HT-29 (cell line): ENCODE measurements around the gene PAX9. TPM values are rescaled to one million over a fixed set of nuclear protein-coding genes. Genes with fewer than 3 reads are reported as not detected.

Experiments
- DNase-seq: peaks from one replicate; pipeline ENCODE4 v3.0.0-alpha.2; 2015; ENCODE audit warnings: low spot score
- total RNA-seq: library from RNA; depleted of rRNA; stranded (reverse); fragments of >200 nt; shearing (Covaris generic); gene quantifications from 2 replicates; pipeline ENCODE4 v1.2.3, GENCODE V29; 2014

Gene PAX9
- total RNA-seq, 1 experiment from 2014 or later: 2.7 TPM

DNA sequence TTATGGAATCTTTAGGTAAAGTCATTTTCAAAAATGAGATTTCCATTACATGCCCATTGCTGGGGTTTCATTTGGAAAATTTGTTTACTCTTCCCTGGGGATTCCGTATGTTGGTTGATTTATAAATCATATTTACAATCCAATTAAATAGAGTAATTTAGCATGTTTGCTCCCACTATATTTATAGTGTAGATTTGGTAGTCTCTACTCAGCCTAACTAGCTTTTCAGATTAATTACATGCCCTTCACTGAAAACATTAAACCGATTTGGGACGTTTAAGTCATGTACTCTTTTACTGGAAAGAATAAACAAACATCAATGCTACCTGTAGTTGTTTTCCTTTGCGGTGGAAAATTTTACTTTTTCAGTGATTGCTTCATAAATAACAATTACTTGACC is 10.4 kb downstream of the PAX9 start:
- no peak for DNase-seq

DNA sequence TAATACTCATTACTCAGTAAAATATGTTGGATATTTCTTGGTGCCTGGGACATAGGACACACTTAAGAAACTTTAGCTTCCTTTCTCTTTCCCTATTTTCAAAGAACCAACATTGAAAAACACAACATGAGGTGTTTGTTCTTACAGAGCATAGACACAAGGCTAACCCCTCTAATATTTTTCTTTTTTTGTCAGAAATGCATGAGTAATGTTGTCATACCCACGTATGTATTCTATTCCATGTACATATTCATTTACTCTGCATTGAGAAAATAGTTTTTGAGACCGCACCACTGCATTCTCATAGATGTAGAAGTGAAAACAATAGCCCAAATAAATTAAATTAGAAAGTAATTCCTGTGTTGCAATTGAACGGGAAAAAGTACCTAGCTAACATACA is 13.0 kb downstream of the PAX9 start:
- DNase-seq: no peak

DNA sequence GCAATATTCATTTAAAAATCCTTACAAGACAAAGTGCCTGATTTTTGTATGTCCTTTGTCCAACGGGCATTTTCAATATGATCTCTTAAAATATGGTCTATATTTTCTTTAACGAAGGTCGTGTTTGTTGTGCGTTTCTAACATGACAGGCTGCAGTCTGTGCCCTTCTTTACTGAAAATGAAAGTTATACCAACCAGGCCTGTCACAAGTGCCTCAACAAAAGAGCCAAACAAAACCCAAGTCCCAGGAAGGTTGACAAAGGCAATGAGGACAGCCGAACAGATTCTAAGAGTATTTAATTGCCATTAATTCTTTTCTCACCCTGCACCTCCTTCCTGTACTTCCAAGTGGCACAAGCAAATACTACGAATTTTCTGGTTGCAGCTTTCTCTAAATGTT is 13.9 kb downstream of the PAX9 start:
- no peak for DNase-seq

DNA sequence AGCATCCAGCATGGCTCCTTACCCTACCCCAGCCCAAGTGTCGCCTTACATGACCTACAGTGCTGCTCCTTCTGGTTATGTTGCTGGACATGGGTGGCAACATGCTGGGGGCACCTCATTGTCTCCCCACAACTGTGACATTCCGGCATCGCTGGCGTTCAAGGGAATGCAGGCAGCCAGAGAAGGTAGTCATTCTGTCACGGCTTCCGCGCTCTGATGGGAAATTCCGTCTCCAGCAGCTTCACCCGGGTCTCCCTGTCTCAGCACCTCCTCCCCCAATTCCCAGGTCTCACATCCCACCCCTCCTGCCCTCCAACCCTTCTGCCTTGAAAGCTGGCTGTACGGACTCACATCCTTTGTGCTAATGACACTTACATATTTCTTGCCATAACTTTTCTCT is 14.6 kb downstream of the PAX9 start:
- DNase-seq: no peak

DNA sequence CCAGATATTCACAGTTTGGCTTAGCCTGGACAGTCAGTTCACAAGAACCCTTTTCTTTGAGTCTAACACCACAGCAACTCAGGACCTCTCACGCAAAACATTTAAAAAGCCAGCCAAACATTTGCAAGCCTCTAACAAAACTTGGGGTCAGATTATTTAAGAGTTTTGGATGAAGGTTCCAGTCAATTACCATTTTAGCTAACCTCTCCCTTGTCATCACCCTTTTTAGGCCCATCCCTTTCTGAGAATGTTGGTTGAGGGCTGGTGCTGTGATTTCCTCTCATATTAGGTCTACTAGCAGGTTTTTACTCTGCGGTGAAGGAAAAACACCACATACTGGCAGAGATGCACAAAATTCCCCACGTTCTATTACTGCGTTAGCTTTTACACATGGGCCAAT is 20.7 kb downstream of the PAX9 start:
- no peak for DNase-seq

DNA sequence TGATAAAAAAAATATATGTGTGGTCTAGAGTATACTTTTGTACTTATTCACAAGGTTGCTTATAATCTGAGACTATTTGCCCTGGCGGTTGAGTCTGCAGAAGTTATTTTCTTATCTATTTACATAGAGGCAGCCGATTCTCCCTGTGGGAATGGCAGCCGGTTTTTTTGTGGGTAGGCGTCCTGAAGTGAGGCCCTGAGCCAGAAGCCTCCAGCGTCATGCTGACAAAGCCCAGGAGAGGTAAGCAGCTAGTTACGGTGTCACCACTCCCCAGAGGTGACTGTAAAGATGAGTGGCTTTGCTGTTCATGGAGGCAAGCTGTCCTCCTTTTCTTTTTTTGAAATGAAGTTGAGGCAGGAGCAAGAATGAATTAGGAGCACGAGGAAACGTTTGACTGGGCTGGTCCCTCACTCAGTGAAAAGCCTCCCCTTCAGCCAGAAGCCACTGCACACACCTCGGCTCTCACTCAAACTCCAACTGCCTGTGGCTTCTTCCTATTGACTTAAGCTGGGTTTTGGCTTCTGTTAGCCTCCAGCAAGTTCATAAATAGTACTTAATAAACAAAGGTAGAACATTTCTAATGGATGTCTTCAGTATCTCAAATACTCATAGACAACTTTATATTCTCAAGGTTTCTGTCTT is 21.5 kb downstream of the PAX9 start:
- DNase-seq: no peak

DNA sequence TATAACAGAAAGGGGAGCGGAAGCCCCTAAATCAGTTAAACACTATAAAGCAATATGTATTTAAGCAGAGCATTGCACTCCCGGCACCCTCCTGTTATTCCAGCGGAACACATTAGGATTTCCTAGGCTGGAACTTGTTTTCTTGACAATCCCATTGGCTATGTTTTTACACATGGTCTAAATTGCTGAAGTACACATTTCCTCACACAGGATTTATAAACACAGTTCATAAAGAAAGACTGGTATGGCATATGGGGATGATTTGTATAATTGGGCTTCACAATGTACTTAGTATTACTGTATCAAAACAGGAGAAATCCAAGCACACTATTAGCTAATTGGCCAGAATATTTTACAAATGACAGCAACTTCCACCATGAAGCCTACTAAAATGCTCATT is 23.3 kb downstream of the PAX9 start:
- no peak for DNase-seq

GRCh38 chr14:36690311-36691040 is 28.8 kb downstream of the PAX9 start:
- DNase-seq: peak; percentile 14

DNA sequence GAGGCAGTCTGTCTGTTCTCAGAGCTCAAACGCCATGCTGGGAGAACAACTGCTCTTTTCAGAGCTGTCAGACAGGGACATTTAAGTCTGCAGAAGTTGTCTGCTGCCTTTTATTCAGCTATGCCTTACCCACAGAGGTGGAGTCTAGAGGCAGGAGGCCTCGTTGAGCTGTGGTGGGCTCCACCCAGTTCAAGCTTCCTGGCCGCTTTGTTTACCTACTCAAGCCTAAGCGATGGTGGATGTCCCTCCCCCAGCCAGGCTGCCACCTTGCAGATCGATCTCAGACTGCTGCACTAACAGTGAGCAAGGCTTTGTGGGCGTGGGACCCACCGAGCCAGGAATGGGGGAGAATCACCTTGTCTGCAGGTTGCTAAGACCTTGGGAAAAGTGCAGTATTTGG is 37.8 kb downstream of the PAX9 start:
- DNase-seq: peak; percentile 28

GRCh38 chr14:36700651-36701050 is 39.0 kb downstream of the PAX9 start:
- DNase-seq: no peak

DNA sequence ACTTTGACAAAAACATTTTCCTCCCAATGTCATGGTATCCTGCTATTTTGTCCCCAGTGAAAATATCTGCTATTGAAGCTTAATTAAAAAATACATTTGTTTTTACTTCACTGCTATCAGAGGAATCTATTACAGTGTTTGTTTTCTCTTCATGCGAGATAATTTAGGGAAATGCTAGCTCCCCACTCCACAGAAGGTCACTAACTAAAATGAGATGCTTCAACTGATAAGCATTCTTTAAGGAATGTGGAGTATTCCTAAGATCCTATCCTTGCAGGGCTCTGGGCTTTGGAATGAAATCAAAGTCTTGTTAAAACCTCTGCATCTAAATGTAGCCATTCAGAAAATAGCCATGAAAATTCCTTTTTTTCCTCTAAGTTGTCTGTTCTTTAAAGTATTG is 39.5 kb downstream of the PAX9 start:
- DNase-seq: no peak

GRCh38 chr14:36702474-36702873 is 40.8 kb downstream of the PAX9 start:
- DNase-seq: no peak

- no peak for DNase-seq
Measured at GRCh38 chr14:36707570-36707969, 45.9 kb downstream of the PAX9 start.

GRCh38 chr14:36713960-36714703 is 52.5 kb downstream of the PAX9 start:
- no peak for DNase-seq

DNA sequence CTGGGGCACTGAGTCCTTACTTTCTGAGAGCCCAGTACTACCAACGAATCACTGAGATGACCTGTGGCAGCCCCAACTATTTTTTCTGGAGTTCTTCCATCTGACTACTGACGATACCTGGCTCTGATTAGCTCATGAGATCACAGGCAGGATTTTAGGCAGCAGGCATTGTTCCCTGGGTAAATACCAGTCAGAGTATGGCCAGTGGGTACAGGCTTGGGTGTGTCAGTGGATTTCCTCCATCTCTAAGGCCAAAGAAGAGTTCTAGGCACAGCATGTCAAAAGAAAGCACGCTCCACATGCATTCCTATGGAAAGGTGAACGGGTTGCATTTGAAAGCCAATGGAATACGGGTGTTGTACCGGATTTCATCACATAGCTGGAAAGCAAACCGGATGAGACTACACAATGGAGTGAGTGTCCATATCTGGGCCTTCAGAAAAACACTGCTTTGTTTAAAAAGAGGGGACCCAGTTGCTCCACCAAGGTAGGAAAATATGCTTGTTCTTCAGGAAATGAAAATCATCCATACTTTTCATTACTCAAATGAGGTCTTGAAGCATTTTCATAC is 55.0 kb downstream of the PAX9 start:
- DNase-seq: no peak

DNA sequence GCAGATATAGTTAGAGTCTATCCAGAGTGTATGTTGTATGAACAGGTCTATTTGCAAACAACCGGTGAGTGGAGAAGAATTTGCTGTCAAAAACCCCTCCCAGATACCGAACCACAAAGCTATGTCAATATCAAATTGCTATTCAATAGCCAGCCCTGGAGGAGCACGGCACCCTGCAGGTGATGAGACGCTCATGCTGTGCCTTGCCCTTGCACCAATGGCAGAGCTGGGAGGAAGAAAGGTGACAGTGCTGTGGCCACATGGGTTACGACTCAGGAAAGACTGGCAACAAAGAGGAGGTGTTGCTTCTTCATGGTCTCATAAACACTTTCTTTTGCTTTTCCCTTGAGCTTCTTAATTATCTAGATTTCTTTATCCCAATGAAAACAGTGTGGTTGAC is 55.7 kb downstream of the PAX9 start:
- no peak for DNase-seq

GRCh38 chr14:36718216-36718615 is 56.6 kb downstream of the PAX9 start:
- DNase-seq: no peak

- DNase-seq: no peak
Measured at GRCh38 chr14:36719823-36720222, 58.2 kb downstream of the PAX9 start.

DNA sequence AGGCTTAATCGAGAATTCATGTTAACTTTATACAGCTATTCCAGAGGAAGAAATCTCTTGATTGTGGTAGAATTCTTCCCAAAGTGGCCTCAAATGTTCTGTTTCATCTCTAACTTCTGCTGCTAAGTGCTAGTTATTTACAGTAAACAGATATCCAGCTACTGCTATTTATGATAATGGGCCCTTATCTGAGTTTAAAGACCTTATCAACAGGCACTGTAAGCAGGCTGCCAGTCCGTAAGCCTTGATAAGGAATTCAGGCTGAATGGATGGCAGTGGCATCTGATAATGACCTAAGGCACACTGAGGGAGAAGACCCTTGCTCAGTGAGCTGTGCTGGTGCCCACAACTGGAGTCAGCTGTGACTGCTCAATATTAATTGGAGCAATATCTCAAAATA is 59.0 kb downstream of the PAX9 start:
- DNase-seq: no peak

GRCh38 chr14:36721877-36722276 is 60.2 kb downstream of the PAX9 start:
- DNase-seq: no peak

DNA sequence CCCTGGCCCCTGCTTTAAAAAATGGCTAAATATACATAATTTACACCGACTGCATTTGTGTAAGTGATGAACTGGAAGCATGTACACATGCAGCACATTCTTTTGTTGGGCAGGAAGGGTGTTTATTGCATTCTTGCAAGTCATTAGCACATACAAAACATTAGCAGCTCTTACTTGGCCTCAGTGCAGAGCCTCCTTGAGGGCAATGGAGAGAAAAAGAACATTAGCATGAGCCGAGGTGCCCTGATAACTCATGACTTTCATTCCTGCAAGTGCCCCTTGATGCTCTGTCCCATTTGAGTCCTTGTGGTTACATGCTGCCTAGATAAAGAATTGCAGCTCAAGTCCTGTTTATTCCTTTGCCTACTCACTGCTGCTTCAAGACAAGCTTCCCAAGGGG is 61.9 kb downstream of the PAX9 start:
- no peak for DNase-seq

GRCh38 chr14:36724162-36724561 is 62.5 kb downstream of the PAX9 start:
- no peak for DNase-seq

- DNase-seq: no peak
Measured at GRCh38 chr14:36726128-36726527, 64.5 kb downstream of the PAX9 start.
